Stimulated activated CD8-positive, alpha-beta memory T cell treated with anti-CD3 and anti-CD28 coated beads, Interleukin-15, amount 100 ng/mL, for 4 hours (primary cell): Measurements from ENCODE around the gene URGCP.
"Not testable (repeated sequence)": the region's sequence is repeated elsewhere in the genome, so short reads cannot be mapped to it uniquely, and the experiment has no call there.

Experiments
- DNase-seq, 2 donors: peaks; one replicate each; pipeline ENCODE4 v3.0.0-alpha.2; 2020; ENCODE audit warnings: low read depth in 2 of 2

The URGCP gene

DNA sequence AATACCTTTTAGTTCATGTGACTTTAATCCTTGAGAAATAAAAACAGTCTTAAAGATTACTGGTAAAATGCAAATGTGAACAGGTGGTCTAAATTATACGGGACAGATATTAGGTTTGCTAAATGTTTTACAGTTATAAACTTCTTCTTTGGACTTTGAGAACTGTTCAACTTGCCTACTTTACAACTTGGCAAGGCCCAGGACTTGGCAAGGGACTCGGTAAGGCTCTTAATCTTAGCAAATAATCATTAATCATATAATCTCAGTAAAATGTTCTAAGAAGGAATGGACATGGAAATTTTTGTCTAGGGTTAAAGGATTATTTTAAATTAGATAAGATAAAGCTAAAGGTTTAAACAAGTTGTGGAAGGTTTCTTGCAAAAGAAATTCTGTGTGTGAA lies 15.0 kb upstream of the URGCP start:
- no peak for DNase-seq

- no peak for DNase-seq
Observed at GRCh38 chr7:43915907-43916306, 9.5 kb upstream of the URGCP start.

- DNase-seq: no peak
Observed at GRCh38 chr7:43914795-43915194, 8.4 kb upstream of the URGCP start.

GRCh38 chr7:43905956-43906330 lies 453 bp downstream of the URGCP start:
- no peak for DNase-seq

GRCh38 chr7:43905209-43905946 lies 1.0 kb downstream of the URGCP start:
- DNase-seq: no peak

GRCh38 chr7:43904533-43905208 lies 1.7 kb downstream of the URGCP start:
- DNase-seq: no peak

DNA sequence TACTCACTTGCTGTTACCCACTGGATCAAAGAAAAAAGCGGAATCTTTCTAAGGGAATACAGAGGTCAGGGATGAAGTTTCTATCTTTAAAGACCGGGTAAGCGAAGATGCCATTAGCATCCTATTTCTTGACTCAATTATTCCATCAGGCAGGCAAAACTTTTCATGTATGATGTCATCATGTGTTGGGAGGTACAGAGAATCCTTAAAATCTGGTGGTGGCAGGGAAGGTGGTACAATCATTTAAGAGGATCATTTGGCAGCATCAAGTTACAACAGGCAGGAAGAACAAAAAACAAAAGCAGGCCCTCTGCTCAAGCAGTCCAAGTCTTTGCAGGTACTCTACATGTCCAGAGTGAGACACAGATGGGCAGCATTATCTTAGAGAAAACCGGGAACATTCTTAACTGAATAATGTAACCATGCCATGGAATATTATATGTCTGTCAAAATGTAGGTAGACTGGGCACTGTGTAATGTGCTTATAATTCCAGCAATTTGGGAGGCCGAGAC lies 3.8 kb downstream of the URGCP start:
- no peak for DNase-seq

DNA sequence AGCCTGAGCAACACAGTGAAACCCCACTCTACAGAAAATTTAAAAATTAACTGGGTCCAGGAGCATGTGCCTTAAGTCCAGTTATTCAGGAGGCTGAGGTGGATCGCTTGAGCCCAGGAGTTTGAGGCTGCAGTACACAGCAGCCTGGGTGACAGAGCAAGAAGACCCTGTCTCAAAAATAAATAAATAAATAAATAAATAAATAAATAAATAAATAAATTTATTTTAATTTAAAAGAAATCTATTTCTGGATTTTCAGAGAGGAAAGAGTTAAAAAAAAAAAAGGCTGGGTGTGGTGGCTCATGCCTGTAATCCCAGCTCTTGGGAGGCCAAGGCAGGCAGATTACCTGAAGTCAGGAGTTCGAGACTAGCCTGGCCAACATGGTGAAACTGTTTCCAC lies 7.8 kb downstream of the URGCP start:
- not testable (repeated sequence) for DNase-seq

- DNase-seq: no peak
Observed at GRCh38 chr7:43895847-43896415, 10.5 kb downstream of the URGCP start.

- DNase-seq: no peak
Observed at GRCh38 chr7:43891069-43891955, 15.1 kb downstream of the URGCP start.

DNA sequence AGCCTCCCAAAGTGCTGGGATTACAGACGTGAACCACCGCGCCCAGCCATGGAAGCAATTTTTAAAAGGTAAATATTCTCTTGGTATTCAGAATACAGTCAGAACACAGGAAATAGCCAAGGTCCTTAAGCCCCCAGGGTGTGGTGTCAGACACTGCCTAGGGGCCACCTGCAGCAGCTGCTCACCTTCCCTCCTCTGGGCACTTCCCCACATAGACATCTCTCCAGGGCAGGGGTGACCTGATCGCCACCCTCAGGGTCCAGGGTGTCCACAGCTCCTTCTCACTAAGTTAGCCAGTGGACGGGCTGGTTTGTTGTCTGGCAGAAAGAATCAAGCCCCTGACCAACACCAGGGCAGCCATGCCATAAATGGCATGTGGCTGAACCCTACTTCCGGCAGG lies 15.9 kb downstream of the URGCP start:
- no peak for DNase-seq

DNA sequence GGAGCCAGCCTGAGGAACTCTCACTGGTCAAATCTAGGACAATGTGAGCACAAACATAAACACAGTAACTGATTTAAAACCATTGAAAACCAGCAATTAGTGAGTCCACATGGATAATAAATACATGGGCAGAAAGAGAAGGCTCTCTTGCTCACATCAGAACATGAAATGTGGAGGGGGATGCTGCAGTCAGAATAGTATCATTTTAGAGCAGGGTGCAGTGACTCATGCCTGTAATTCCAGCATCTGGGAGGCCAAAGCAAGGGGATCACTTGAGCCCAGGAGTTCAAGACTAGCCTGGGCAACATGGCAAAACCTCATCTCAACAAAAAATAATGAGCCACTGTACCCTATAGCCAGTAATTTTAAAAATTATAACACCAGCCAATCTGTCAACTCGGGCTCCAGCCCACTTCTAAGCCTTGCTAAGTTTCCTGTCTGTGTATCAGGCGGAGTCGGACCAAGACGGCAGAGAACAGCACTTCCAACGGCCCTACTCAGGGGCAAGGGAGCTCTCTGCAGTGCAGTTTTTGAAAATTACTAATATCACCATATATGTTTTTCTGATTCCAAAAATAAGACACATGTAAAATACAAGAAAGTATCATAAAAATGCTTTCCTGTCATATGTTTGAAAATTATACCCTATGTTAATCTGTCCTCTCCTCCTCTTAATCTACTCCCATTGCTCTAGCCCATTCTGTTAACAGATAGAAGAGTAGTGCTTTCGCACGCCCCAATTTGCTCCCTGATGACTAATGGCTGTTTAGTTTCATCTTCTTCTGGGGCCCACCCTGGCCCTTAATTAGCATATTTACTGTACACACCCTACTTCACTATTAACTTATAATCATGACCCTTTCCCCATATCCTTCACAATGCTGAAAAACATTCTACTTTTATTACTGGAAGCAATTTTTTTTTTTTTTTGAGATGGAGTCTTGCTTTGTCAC lies 17.1 kb downstream of the URGCP start:
- DNase-seq: no peak

DNA sequence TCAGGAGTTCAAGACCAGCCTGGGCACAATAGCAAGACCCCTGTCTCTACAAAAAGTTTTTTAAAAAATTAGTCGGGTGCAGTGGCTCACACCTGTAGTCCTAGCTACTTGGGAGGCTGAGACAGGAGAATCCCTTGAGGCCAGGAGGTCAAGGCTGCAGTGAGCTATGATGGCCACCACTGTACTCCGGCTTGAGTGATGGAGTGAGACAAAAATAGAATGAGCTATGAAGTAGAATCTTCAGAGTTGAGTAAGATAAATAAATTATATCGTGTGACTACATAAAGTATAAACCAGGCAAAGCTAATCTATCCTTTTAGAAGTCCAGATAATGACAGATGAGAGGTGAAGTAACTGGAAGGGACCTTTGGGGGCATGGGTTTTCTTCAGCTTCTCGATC lies 21.8 kb downstream of the URGCP start:
- no peak for DNase-seq

DNA sequence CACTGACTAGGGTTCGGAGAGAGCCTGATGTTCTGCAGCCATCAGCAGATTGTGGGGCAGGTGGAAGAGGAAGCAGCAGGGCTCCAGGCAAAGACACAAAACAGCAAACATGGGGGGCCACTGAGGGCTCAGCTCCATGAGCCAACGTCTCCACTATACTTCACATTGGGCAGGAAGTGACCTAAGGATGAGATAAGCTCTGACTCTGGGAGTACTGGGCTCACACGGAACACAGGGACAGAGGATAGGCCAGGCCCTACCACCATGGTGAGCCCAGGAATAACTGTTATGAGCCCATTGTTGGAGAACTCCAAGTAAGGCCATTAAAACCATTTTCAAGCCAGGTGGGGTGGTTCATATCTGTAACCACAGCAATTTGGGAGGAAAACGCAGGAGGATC lies 22.2 kb downstream of the URGCP start:
- no peak for DNase-seq

DNA sequence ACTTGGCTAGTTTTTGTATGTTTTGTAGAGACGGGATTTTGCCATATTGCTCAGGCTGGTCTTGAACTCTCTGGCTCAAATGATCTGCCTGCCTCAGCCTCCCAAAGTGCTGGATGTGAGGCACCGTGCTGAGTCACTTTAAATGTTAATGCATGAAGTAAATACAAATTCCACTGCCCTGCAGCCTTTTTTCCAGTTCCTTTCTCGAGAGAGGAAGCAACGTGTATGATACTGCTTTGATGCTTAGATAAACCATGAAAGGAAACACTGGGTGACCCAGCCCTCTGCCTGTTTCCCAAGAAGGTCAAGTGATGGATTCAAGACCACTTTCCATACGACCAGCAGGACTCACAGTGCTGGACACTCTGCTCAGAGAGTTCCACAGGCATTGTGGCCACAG lies 25.8 kb downstream of the URGCP start:
- no peak for DNase-seq

DNA sequence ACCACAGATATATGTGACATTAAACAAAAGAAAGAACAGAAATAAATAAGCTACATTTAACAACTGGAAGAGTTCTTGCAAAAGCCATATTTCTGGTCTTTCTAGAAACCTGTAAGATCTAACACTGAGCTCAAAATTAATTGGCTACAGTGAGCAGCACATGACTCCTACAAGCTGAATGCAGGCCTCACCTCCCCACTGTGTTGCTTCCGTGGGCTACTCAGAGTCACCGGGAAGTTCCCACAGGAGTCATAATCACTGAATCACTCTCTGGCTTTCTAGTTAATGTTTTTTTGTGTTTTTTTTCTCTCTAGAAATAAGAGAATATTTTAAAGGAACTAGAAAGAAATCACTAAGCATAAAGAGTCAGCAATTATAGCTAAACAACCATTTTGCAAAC lies 26.9 kb downstream of the URGCP start:
- no peak for DNase-seq

GRCh38 chr7:43878867-43879266 lies 27.5 kb downstream of the URGCP start:
- no peak for DNase-seq

GRCh38 chr7:43877968-43878864 lies 28.2 kb downstream of the URGCP start:
- DNase-seq: no peak

DNA sequence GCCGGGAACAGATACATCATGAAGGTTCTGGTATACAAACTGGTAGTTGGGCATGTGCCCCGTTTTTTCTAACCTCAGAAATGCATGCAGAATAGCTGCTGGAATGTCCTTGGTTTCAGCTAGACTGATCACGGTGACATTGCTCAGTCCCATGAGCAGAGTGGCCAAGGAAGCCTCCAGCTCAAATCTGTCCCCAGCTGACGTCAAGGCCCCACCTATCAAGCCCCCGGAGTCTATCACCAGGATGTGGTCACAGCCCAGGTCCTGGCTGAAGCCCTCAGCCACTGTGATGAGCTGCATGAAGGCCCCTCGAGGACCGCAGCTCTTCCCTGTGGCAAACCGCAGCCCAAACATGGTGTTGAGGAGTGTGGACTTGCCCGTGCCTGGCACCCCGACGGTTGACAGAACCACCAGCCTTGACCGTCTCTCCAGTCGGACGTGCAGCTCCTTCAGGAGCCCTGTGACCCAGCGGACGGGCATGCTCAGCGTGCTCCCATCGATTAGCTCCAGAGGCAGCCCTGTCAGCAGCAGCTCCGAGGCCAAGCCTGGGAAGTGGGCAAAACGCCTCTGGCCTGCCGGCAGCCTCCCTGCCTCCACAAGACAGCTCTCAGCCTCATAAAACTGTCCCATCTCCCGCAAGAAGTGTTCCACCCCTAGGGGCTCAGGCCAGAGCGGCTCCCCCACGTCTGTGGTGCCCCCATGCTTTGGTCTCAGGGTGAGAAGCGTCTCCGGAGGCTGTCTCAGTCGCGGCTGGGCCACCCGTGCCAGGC lies 29.2 kb downstream of the URGCP start:
- DNase-seq: no peak
